Measurements from ENCODE around the gene NAV3.

Gene NAV3

DNA sequence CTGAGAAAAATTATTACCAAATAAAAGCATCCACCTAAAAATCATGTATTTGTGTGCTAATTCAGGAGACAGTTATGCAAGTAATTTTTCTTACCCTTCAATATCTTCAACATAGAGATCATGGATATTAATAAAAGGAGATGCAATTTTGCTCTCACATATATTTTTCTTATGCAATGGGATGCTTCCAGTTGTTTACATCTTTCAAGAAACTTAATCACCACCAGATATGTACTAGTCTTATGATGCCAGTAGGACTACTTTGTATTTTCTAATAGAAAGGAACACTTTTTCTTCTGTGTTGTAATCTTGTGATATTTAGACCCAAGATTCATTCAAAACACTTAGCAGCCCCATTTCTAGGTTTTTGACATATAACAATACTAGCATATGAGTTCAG lies 107.6 kb downstream of the NAV3 start:
- DNase-seq: no peak

DNA sequence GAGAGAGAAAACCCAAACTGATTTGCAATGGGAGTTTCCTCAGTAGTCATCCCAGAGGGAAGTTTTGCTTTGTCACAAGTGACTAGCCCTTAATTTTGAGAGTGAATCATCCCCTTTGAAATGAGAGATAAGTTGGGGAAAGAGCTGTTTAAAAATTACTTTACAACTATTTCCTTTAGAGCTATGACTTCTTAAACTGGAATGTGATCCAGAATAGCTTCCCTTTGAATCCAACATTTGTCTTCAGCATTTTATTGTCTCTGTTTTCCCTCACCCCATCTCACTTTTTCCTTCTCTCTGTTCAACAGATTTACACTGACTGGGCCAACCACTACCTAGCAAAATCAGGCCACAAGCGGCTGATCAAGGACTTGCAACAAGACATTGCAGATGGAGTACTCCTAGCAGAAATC lies 109.3 kb downstream of the NAV3 start:
- no peak for DNase-seq

DNA sequence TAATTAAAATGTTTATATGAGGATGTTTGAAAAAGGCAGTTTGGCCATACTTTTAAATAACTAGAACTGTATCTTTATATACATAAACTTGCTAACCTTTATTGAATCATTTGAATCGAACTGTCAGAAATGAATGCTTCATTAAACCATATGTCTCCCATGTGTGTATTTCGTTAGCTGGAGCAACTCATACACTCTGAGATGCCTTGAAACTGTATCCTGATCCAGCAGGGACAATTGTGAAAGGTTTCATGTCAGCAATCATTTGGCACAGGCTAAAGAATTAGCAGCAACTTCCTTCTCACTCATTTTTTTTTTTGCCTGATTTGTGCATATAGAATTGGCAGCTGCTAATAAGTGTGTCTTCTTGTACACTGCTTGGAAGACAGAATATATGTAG lies 109.9 kb downstream of the NAV3 start:
- no peak for DNase-seq

DNA sequence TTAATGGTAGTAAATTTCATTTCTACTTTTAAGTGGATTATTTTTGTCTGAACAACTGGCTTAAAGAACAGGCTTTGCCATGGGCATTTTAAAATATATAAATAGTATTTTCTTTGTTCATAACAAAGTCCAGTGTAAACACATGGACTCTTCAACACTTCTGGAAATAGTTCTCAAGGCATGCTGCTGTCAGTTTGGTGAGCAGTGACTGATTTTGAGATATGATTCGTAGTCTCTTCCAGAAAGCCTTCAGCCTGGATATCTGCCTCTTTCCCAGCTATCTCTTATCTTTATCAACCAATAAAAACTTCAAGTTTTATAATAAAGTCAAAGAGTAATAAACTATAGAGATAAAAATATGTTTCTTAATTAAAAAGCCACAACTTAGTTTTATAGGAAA lies 110.7 kb downstream of the NAV3 start:
- DNase-seq: no peak

DNA sequence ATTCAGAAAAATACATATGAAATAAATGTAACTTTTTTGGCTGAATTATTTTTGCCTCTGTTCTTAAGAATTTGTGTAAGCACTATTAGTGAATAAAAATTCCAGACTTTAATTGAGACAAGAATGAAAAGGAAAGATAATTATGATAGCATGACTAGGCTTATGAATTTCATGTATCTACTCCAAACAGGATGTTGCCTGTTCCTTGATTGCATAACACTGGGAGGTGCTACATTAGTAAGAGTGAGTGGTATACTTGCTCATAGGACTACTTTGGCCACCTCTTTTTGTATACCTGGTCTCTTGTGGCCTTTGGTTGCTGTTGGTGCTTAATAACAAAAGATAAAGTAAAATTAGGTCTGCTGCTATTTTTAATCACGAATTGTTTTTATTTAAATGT lies 112.8 kb downstream of the NAV3 start:
- DNase-seq: no peak

DNA sequence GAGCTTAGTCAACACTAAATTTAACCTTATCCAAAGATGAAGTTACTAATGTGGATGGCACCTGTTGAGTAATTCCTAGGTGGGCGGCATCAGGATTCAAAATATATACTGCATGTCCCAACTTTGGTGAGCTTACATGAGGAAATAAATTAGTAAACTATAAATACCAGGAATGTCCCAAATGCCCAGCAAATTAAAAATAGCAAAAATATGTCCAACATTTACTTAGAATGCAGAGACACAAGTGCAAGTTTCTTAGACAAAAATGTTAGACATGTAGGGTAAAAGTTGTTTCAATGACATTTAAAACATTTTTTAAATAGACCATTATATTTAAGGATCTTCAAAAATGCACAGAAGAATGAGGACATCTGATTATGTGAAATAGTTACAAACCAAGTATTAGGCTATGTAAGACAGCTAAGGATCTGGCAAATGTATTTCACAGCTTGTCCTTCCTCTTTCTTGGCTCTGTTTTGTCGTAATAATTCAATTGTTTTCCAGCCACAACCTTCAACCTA lies 115.9 kb downstream of the NAV3 start:
- DNase-seq: no peak

DNA sequence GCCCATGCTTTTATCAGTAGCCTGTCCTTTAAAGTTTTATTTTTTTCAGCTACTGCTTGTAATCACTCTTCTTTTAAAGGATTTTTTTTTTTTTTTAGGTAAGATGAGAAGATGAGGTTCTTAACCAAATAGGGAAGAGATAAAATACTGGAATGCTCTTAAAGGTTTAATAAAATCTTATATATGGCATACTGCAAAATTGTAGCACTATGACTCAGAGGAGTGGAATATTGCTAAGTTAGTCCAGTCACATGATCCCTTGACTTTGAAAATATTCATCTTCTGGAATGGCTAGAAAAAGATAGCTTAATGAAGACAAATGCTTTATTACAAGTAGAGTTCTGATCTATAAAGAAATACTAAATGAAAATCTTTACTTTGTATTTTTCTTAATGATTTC lies 116.6 kb downstream of the NAV3 start:
- DNase-seq: no peak

DNA sequence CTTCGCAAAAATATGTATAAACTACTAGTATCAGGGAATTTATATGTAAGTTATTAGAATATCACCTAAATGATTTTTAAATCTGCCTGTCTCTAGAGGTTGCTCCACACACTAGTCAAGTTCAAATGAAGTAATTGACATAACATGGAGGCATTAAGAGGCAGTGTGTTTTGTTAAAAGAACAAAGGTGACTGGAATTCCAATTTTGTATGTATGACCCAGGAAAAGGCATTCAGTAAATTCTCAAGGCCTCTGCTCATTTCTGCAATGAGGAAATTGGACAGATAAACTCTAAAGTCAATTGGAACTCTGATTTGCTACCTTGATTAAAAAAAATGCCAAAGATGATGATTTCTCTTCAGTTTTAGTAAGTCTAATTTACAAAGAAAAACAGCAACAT lies 117.1 kb downstream of the NAV3 start:
- DNase-seq: no peak

DNA sequence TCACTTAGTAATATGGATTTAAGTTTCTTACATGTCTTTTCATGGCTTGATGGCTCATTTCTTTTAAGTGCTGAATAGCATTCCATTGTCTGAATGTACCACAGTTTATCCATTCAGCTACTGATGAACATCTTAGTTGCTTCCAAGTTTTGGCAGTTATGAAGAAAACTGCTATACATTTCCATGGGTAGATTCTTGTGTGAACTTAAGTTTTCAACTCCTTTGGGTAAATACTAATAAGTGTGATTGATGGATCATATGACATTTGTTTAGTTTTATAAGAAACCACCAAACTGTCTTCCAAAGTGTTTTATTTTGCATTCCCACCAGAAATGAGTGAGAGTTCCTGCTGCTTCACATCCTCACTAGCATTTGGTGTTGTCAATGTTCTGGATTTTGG lies 119.2 kb downstream of the NAV3 start:
- DNase-seq: no peak

DNA sequence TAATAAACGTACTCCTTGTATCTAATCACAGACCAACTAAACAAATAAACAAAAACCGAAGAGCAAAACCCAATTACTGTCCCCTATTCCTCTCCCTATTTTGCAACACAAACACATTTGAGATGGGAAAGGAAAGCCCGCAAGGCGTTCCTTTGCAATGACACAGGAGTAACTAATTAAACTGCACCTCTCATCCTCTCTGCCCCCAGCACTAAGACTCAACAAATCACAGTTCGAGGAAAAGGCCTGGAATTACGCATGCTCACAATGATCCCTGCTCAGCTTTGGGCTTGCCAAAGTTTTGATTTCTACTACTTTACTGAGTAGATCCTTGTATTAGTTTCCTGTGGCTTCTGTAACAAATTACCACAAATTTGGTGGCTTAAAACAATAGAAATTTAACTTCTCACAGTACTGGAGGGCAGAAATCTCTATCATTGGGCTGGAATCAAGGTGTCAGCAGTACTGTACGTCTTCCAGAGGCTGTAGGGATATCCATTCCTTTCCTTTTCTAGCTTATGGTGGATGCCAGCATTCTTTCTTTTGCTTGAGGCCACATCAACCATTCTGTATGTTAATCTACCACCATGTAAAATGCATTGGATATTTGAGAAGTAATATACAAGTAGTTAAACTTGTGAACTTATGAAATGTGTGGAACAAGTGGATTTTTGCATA lies 123.0 kb downstream of the NAV3 start:
- no peak for DNase-seq

DNA sequence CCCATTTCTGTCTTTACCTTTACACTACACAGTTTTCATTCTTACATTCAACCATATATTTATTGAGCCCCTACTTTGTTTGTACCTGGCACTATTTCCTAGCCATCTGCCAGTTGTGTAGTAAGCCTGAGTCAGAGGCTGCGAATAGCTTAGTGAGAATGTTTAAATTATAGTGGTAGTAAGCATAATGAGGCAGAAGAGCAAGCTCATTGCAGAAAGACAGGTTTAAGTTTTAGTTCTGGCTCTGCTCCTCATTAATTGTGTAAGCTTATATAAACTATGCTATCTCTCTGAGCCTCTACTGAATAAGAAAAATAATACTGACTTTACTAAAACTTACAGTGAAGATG lies 123.5 kb downstream of the NAV3 start:
- DNase-seq: no peak

DNA sequence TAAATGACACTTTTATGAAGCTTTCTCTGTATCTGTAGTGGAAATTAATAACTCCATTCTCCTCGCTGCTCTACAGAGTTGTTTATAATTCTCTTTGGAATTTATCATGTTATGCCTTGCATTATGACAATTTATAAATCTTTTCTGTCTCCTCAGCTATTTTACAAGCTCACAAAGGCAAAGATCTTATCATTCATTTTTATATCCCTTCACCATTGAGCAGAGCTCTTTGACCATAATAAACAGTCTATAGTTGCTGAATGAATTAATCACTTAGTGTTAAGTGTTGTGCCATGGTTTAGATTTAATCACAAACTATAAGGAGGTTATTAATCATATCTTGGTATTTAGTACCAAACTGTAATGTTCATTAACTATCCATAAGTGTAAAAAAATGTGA lies 126.4 kb downstream of the NAV3 start:
- DNase-seq: no peak

DNA sequence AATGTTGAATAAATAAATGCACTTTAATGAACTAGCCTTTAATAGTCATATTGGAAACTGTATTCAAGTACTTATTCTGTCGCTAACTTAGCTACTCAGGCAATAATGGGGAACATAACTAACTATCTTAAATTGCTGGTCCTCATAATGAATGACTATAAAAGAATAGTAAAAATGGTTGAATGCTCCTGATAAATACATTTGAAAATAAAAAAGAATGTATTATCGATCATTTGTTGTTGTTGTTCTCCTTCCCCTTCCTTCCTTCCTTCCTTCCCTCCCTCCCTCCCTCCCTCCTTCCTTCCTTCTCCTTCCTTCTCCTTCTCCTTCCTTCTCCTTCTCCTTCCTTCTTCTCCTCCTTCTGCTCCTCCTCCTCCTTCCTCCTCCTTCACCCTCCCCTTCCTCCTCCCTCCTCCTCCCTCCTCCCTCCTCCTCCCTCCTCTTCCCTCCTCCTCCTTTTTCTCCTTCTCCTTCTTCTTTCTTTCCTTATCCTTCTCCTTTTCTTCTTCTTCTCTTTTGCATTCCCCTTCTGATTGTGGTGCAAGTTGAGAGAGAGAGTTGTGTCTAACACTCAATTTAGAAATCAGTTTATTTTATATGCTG lies 133.0 kb downstream of the NAV3 start:
- no peak for DNase-seq

DNA sequence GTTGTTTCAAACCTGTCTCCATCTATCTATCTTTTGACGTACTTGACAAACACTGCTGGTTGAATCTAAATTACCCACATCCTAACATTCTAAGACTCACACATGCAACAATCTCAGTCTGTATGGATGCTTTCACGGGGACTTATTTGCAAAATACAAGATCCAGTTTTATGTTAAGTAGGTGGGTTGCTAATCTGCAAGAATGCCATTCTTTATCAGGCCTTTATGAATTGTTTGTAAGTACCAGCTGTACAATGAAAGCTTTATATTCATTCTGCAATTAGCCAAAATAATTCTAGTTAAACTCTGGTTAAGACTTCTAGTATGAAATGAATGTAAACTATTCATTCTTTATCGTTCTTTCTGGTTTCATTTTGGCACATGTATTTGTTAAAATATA lies 135.1 kb downstream of the NAV3 start:
- DNase-seq: no peak

DNA sequence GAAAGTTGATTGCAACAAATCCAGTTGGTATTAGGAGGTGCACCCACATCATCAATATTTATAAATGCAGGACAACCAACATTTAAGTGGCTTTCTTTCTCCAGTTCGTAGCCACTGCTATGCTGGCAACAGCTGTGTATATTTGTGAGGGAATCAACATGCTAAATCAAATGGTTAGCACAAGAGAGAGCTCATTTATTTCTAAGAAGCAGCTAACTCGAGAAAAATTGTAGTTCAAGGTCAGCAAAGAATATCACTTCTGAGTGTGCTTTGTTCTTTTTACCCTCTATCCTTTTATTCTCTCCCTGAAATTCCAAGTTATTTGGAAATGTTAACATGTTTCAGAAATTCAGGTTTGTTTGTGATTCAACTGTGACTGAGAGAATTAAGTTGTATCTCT lies 137.3 kb downstream of the NAV3 start:
- no peak for DNase-seq

DNA sequence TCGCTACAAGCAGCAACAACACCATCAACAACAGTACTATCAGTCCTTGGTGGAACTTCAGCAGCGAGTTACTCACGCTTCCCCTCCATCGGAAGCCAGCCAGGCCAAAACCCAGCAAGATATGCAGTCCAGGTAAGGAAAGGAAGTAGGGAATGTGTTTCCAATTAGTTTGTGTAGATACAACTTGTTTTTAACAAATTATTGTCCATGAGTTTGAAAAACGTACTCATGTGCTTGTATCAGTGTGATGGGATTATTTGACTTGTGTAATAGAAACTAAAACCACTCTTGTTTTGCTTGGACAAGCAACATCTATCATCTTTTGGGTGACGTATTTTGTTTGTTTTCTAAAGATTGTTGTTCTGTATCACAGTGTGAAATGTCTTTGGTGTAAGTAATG lies 137.9 kb downstream of the NAV3 start:
- no peak for DNase-seq

DNA sequence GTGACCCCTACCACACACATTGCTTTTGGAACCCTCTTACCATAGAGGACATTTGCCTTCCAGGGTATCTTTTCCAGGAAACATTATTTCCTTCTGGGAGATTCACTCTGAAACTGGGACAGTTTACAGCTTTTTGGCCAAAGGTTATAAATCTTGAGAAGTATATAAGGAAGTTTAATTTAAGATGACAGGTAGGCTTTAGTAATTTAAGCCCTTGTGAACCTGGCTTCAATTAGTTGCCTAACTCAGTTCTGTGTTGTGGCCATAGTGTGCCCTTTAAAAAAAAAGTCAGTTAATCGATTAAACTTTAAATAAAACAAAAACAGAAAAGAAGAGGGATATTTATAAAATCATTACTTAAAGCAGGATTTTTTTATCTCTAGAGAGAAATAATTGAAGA lies 142.9 kb downstream of the NAV3 start:
- no peak for DNase-seq

DNA sequence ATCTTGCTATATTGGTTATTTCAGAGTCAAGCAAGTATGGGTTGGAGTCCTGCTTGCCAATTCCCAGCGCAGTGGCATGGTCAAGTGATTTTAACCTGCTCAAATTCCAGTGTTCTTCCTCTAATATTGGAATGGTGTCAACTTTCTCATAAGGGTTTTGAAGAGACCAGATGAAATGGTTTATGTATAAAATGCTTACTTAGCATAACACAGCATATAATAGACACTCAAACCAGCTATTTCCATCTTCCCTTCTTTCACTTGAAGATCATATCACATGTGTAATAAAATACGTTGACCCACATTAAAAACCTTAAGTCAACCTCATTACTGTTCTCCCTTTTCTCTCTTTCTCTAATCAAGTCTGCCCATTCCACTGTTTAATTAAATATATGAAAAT lies 144.0 kb downstream of the NAV3 start:
- no peak for DNase-seq

DNA sequence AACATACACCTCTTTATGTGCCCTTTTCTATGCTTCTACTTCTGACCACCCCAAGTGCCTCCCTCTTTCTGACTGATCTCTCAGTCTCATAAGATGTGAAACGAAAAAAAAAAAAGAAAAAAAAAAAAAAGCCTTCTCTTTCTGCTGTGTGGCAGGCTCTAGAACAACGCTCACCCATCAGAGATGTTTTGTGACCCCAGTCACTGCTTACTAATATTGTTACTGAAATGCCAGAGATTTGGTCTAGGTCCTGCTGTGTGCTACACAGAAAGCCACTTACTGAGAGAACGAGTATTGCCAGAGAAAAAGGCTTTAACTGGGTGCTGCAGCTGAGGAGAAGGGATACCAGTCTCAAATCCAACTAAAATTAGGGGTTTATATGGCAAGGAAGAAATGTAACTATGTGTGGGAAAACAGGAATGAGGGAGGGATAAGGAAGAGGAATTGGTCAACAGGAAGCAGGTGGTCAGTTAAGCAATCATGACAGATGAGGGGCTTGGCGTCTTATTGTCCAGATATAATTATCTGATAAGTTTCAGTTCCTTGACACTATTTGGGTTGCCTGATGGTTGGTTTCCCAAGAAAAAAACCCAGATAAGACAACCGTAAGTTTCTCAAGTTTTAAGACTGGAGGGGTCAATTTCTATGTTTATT lies 149.0 kb downstream of the NAV3 start:
- no peak for DNase-seq

DNA sequence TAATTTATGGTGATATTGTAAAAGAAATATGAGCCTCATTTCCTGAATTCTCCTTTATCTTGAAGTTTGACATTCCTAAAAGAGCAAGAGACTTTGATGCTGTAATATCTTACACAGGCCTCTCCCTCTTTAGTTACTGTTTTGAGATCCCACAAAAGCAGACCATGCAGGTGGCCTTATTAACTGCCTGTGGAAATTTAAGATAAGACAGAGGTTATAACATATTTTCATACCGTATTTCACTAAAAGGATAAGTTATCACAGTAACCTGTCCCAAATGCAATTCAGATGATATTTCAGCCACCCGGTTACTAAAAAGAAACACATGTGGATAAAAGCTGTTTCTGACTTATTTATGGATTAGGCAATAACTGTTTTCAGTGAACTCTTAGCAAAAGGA lies 150.1 kb downstream of the NAV3 start:
- DNase-seq: no peak

DNA sequence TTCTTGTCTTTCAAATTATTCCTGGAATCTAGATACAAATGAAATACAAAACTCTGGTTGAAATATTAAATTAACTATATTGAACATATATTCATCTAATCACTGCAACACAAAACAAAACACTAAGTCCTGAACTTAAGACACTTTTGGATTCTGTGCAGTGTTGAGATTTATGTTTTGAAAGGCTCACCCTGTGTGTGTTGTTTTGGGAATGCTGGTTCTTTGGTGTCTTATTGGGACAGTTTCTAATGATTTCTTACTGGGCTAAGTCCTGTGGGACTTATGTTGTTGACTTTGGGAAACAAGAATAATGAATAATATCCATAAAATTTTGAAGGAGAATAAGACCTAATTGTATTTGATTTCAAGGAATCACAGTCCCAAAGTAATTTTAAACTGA lies 153.2 kb downstream of the NAV3 start:
- no peak for DNase-seq

DNA sequence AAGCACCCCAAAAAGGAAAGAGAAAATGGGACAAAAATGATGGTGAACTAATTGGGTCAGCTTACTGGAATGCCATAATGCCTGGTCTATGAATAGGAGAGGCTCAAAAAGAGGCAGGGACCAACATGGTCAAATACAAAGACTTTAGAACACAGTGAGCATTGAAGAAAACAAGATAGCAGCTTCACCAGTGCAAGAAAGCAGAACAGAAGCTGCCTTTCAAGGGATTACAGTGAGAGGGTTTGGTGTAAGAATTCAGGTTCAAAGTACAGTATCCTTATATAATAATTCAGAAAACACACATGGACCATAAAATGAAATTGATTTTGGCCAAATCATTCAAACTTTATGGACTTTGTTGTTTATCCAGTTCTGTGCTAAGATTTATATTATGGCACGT lies 162.1 kb downstream of the NAV3 start:
- DNase-seq: no peak

DNA sequence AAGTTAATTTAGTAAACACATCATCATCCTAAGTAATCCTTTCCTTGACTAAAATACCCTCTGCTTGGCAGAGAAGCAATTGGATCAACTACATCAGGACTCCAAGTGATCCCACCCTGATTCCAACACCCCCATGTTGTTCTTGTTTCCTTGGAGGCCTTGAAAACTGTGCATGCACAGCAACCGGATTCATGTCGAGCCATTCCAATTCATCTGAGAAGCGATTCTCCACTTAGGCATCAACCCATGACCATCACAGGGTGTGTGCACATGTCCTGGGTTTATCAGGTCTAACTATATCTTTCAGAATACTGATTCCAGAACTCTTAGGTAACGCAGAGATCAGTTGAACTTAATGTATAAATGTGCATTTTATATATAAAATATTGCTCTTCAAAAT lies 163.0 kb downstream of the NAV3 start:
- DNase-seq: no peak

DNA sequence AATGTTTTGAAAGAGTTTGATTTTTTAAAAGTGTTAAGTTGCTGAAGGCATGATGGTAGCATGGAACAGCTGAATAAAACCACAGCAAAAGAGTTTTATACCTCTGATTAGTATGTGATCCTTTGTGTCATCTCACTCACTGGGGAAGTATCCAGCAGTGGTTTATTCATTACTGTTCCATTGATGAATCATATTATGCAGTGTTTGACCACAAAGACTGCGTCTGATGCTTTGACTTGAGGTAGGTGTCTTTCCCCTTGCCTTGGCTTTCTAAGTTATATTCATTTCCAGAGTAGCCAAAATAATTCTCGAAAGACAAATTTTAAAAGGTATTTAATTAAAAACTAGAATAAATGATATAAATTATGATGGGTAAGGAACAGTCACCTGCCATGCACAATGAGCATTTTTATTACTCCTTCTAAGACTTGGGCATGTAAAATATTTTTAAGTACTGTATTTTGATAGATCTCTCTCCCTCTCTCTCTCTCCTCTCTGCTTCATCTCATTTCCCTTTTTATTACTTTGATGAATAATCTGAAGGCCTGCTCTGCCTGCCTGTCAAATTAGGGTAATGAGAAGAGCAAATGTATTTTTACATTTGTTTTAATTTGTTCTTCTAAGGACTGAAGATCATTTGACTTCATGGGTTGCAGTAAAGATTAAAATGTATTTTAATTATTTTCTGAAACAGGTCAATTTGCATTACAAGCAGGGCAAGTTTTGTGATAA lies 164.9 kb downstream of the NAV3 start:
- no peak for DNase-seq

All from cerebellar nuclear complex (tissue), 1 donor.